ENCODE measurements around the gene ZNF277.

DNA sequence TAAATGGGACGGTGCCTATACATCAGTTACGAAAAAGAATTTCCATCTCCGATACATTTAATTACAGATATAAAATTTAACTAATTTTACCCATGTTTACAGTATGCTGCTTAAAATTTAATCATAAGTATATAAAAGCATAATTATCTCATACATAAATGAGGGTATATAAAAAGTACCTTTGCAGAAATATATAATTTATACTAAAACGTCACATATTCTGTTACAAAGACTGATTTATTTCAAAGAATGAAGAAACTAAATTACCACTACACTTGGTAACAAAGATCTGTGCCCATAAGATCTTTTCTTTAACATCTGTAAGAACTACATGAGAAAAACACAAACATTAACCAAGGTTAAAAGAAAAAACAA, 3.1 kb upstream of the ZNF277 start:
- TF ChIP-seq POLR2A (IDR thresholded peaks at IDR 0.05) = no peak
- TF ChIP-seq, protein P1, sequence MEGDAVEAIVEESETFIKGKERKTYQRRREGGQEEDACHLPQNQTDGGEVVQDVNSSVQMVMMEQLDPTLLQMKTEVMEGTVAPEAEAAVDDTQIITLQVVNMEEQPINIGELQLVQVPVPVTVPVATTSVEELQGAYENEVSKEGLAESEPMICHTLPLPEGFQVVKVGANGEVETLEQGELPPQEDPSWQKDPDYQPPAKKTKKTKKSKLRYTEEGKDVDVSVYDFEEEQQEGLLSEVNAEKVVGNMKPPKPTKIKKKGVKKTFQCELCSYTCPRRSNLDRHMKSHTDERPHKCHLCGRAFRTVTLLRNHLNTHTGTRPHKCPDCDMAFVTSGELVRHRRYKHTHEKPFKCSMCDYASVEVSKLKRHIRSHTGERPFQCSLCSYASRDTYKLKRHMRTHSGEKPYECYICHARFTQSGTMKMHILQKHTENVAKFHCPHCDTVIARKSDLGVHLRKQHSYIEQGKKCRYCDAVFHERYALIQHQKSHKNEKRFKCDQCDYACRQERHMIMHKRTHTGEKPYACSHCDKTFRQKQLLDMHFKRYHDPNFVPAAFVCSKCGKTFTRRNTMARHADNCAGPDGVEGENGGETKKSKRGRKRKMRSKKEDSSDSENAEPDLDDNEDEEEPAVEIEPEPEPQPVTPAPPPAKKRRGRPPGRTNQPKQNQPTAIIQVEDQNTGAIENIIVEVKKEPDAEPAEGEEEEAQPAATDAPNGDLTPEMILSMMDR (IDR thresholded peaks at IDR 0.05) = no peak
